ENCODE data around the gene HMG20A. TPM values are rescaled to one million over a fixed set of nuclear protein-coding genes. Genes with fewer than 3 reads are reported as not detected.

The HMG20A gene
- total and polyA plus RNA-seq, 10 of the 15 experiments (the other 5 are each of a cell fraction or from before 2014, with no cell fraction given), result 30.0 to 98.7 (median 46.8) TPM

- DNase-seq (ENCODE audit: low read depth, low spot score), result no peak
- 0% methylated on average over 1 of the region's 1 CpG for WGBS (ENCODE audit: insufficient coverage, insufficient replicate concordance, low lambda C conversion rate, missing lambda C conversion rate)
- Histone ChIP-seq H3K27me3 (replicated peaks in 1 of 2; ENCODE audit: control insufficient read depth in 2 of 2, insufficient read depth in 2 of 2, low read length in 1 of 2) (no peaks in the 10 kb centered on the region), H4K20me1 (ENCODE audit: control insufficient read depth, insufficient read depth) (no peaks in the 10 kb centered on the region), H3K79me2 (ENCODE audit: control insufficient read depth, insufficient read depth, low read length) (peaks cover 80% of the 10 kb centered on the region), H3K9ac (ENCODE audit: control insufficient read depth, insufficient read depth, low read length) (no peak overlapping the region), H3K4me2 (ENCODE audit: control insufficient read depth, insufficient read depth) (no peak overlapping the region; the same call in 1 of the 2 replicates), H3K27ac (ENCODE audit: control insufficient read depth, insufficient read depth) (peak overlapping the region; percentile 22; the same call in 1 of the 2 replicates), H2AFZ (ENCODE audit: control insufficient read depth, low read depth, low read length) (no peak overlapping the region), H3K4me3 (no peak overlapping the region), H3K9me3 (replicated peaks; ENCODE audit: control insufficient read depth, insufficient read depth, low read length) (no peaks in the 10 kb centered on the region), H3K36me3 (ENCODE audit: control insufficient read depth in 2 of 2, insufficient read depth in 2 of 2, low read length in 1 of 2) (no peaks in the 10 kb centered on the region), H3K4me1 (ENCODE audit: control insufficient read depth, insufficient read depth, low read length) (peaks cover 7% of the 10 kb centered on the region)
- in situ Hi-C loops (cut with MboI), result no loop called here
- BruUV-seq (replicated peaks), result no TSS peak
- no peak for FAIRE-seq
- ChIA-PET POLR2A (interaction anchor here (1.0 to 1.4 kb wide), 4 partner anchors 10 to 17 kb away, joined by 3 to 8 read pairs (median 4); no protein-coding TSS in a partner anchor), CTCF (interaction anchor here (1.1 to 2.3 kb wide), 6 partner anchors 13 to 239 kb away, joined by 3 to 12 read pairs (median 4); no protein-coding TSS in a partner anchor), RAD21 (ENCODE audit: unreplicated experiment) (interaction anchor here (0.8 to 3.0 kb wide), 10 partner anchors 10 to 370 kb away, joined by 3 to 15 read pairs (median 3); no protein-coding TSS in a partner anchor), SMC1A (ENCODE audit: uncharacterized antibody, unreplicated experiment) (interaction anchor here (0.8 to 2.8 kb wide), 15 partner anchors 10 to 308 kb away, joined by 3 to 9 read pairs (median 4); no protein-coding TSS in a partner anchor)
- no peak for TF ChIP-seq RELB (IDR thresholded peaks at IDR 0.05; ENCODE audit: low read depth)
- no peak for TF ChIP-seq MYC (IDR thresholded peaks at IDR 0.05; ENCODE audit: insufficient read depth, insufficient read length, insufficient replicate concordance, low read length, severe bottlenecking)
- TF ChIP-seq REST (IDR thresholded peaks at IDR 0.05; ENCODE audit: low read depth, low read length), result no peak
- TF ChIP-seq NFXL1 (IDR thresholded peaks at IDR 0.05; ENCODE audit: borderline replicate concordance), result no peak
- TF ChIP-seq CUX1 (IDR thresholded peaks at IDR 0.05; ENCODE audit: insufficient replicate concordance, low read depth, low read length), result no peak
- no peak for TF ChIP-seq BMI1 (IDR thresholded peaks at IDR 0.05; ENCODE audit: borderline replicate concordance)
- no peak for TF ChIP-seq TBL1XR1 (IDR thresholded peaks at IDR 0.05; ENCODE audit: low read depth, low read length)
- no peak for TF ChIP-seq KLF5 (IDR thresholded peaks at IDR 0.05; ENCODE audit: partially characterized antibody)
- no peak for TF ChIP-seq ASH2L (IDR thresholded peaks at IDR 0.05; ENCODE audit: borderline replicate concordance, low read depth)
- TF ChIP-seq SMARCA5 (IDR thresholded peaks at IDR 0.05), result no peak
- no peak for TF ChIP-seq EED (IDR thresholded peaks at IDR 0.05; ENCODE audit: low read depth)
- ATAC-seq, result peak; percentile 29; the same call in 2 of the 3 replicates
- intact Hi-C loops (cut with micrococcal nuclease; ENCODE audit: unreplicated experiment), result no loop called here
Observed at GRCh38 chr15:77426377-77426776, 5.7 kb downstream of the HMG20A start.
